Activated T-helper 17 cell treated with anti-CD3 and anti-CD28 coated beads, Interleukin-2, amount 50 U/mL, for 72 hours (primary cell): ENCODE measurements around the gene RGS5. TPM values are rescaled to one million over a fixed set of nuclear protein-coding genes. Genes with fewer than 3 reads are reported as not detected.

ENCODE experiments used
- ATAC-seq: fragments of 150-1000 bp; cut with Tn5 transposase; replicated peaks from 2 replicates; pipeline ENCODE4 v1.10.0; 2021; ENCODE audit warnings: mild to moderate bottlenecking, moderate library complexity
- H3K27ac Mint-ChIP-seq: one replicate; pipeline ENCODE4 v1.8.0; 2022; ENCODE audit warnings: mixed read lengths
- H3K27me3 Mint-ChIP-seq: one replicate; pipeline ENCODE4 v1.8.0; 2022; ENCODE audit warnings: mixed read lengths
- H3K36me3 Mint-ChIP-seq: one replicate; pipeline ENCODE4 v1.8.0; 2022; ENCODE audit warnings: low read depth, mild to moderate bottlenecking, mixed read lengths
- H3K4me1 Mint-ChIP-seq: one replicate; pipeline ENCODE4 v1.8.0; 2022; ENCODE audit warnings: mixed read lengths
- H3K4me3 Mint-ChIP-seq: one replicate; pipeline ENCODE4 v1.8.0; 2022; ENCODE audit warnings: mild to moderate bottlenecking, mixed read lengths
- H3K9me3 Mint-ChIP-seq: one replicate; pipeline ENCODE4 v1.8.0; 2022; ENCODE audit warnings: mixed read lengths
- total RNA-seq, 2 donors: library from RNA; stranded (reverse); gene quantifications; one replicate each; pipeline ENCODE4 v1.2.3, GENCODE V29; 2022

The RGS5 gene
- total RNA-seq, 2 donors from 2014 or later, result 1.1 to 1.6 TPM

- no peak for ATAC-seq
- Mint-ChIP-seq H3K9me3 (no peaks in the 10 kb centered on the region), H3K27ac (no peak overlapping the region), H3K4me3 (no peak overlapping the region), H3K27me3 (peaks cover 12% of the 10 kb centered on the region), H3K36me3 (no peaks in the 10 kb centered on the region), H3K4me1 (no peaks in the 10 kb centered on the region)
Observed at GRCh38 chr1:163170975-163171676, 31.6 kb downstream of the RGS5 start.

- Mint-ChIP-seq H3K27ac (no peak overlapping the region), H3K36me3 (no peaks in the 10 kb centered on the region), H3K9me3 (no peaks in the 10 kb centered on the region), H3K4me1 (no peaks in the 10 kb centered on the region), H3K27me3 (peaks cover 12% of the 10 kb centered on the region), H3K4me3 (no peak overlapping the region)
- ATAC-seq, result no peak
Observed at GRCh38 chr1:163170331-163170730, 32.4 kb downstream of the RGS5 start.

GRCh38 chr1:163169553-163169952 lies 33.2 kb downstream of the RGS5 start:
- Mint-ChIP-seq H3K27ac (no peak overlapping the region), H3K4me3 (no peak overlapping the region), H3K36me3 (no peaks in the 10 kb centered on the region), H3K4me1 (no peaks in the 10 kb centered on the region), H3K27me3 (peaks cover 6% of the 10 kb centered on the region), H3K9me3 (no peaks in the 10 kb centered on the region)
- no peak for ATAC-seq

GRCh38 chr1:163168053-163168452 lies 34.7 kb downstream of the RGS5 start:
- no peaks in the 10 kb centered on the region for H3K4me1 Mint-ChIP-seq
- no peaks in the 10 kb centered on the region for H3K36me3 Mint-ChIP-seq
- ATAC-seq, result no peak
- H3K4me3 Mint-ChIP-seq, result no peak overlapping the region
- H3K9me3 Mint-ChIP-seq, result no peaks in the 10 kb centered on the region
- H3K27ac Mint-ChIP-seq, result no peak overlapping the region
- H3K27me3 Mint-ChIP-seq, result peaks cover 4% of the 10 kb centered on the region

- H3K27me3 Mint-ChIP-seq, result no peaks in the 10 kb centered on the region
- no peak for ATAC-seq
- no peaks in the 10 kb centered on the region for H3K4me1 Mint-ChIP-seq
- no peak overlapping the region for H3K27ac Mint-ChIP-seq
- H3K4me3 Mint-ChIP-seq, result no peak overlapping the region
- H3K9me3 Mint-ChIP-seq, result no peaks in the 10 kb centered on the region
- H3K36me3 Mint-ChIP-seq, result no peaks in the 10 kb centered on the region
Observed at GRCh38 chr1:163166886-163167555, 35.7 kb downstream of the RGS5 start.

GRCh38 chr1:163165119-163165518 lies 37.6 kb downstream of the RGS5 start:
- no peaks in the 10 kb centered on the region for H3K27me3 Mint-ChIP-seq
- H3K9me3 Mint-ChIP-seq, result no peaks in the 10 kb centered on the region
- H3K4me1 Mint-ChIP-seq, result no peaks in the 10 kb centered on the region
- H3K27ac Mint-ChIP-seq, result no peak overlapping the region
- ATAC-seq, result no peak
- no peak overlapping the region for H3K4me3 Mint-ChIP-seq
- no peaks in the 10 kb centered on the region for H3K36me3 Mint-ChIP-seq

GRCh38 chr1:163163881-163164582 lies 38.7 kb downstream of the RGS5 start:
- Mint-ChIP-seq H3K36me3 (no peaks in the 10 kb centered on the region), H3K27me3 (no peaks in the 10 kb centered on the region), H3K4me3 (no peak overlapping the region), H3K27ac (no peak overlapping the region), H3K9me3 (no peaks in the 10 kb centered on the region), H3K4me1 (no peaks in the 10 kb centered on the region)
- no peak for ATAC-seq

- no peak for ATAC-seq
- H3K9me3 Mint-ChIP-seq, result peaks cover under 1% of the 10 kb centered on the region
- no peaks in the 10 kb centered on the region for H3K27me3 Mint-ChIP-seq
- H3K4me1 Mint-ChIP-seq, result no peaks in the 10 kb centered on the region
- H3K4me3 Mint-ChIP-seq, result no peak overlapping the region
- no peaks in the 10 kb centered on the region for H3K36me3 Mint-ChIP-seq
- no peak overlapping the region for H3K27ac Mint-ChIP-seq
Observed at GRCh38 chr1:163163163-163163562, 39.6 kb downstream of the RGS5 start.

- Mint-ChIP-seq H3K36me3 (no peaks in the 10 kb centered on the region), H3K4me1 (no peaks in the 10 kb centered on the region), H3K27me3 (no peaks in the 10 kb centered on the region), H3K4me3 (no peak overlapping the region), H3K9me3 (peaks cover 3% of the 10 kb centered on the region), H3K27ac (no peak overlapping the region)
- no peak for ATAC-seq
Observed at GRCh38 chr1:163162381-163162914, 40.3 kb downstream of the RGS5 start.

GRCh38 chr1:163161841-163162240 lies 40.9 kb downstream of the RGS5 start:
- no peak for ATAC-seq

GRCh38 chr1:163161337-163161736 lies 41.4 kb downstream of the RGS5 start:
- Mint-ChIP-seq H3K4me1 (no peaks in the 10 kb centered on the region), H3K27me3 (no peaks in the 10 kb centered on the region), H3K27ac (no peak overlapping the region), H3K36me3 (no peaks in the 10 kb centered on the region), H3K9me3 (peaks cover 3% of the 10 kb centered on the region), H3K4me3 (no peak overlapping the region)
- ATAC-seq, result no peak

More at GRCh38 chr1:163161841-163162240, 40.9 kb downstream of the RGS5 start:
- H3K4me1 Mint-ChIP-seq, result no peaks in the 10 kb centered on the region
- H3K27me3 Mint-ChIP-seq, result no peaks in the 10 kb centered on the region
- H3K27ac Mint-ChIP-seq, result no peak overlapping the region
- H3K36me3 Mint-ChIP-seq, result no peaks in the 10 kb centered on the region
- H3K9me3 Mint-ChIP-seq, result peaks cover 3% of the 10 kb centered on the region
- no peak overlapping the region for H3K4me3 Mint-ChIP-seq

- no peak overlapping the region for H3K4me3 Mint-ChIP-seq
- no peaks in the 10 kb centered on the region for H3K36me3 Mint-ChIP-seq
- no peaks in the 10 kb centered on the region for H3K4me1 Mint-ChIP-seq
- no peaks in the 10 kb centered on the region for H3K27me3 Mint-ChIP-seq
- peaks cover 3% of the 10 kb centered on the region for H3K9me3 Mint-ChIP-seq
- H3K27ac Mint-ChIP-seq, result no peak overlapping the region
- ATAC-seq, result no peak
Observed at GRCh38 chr1:163155606-163156005, 47.1 kb downstream of the RGS5 start.

GRCh38 chr1:163148911-163149310 lies 53.8 kb downstream of the RGS5 start:
- no peak for ATAC-seq

GRCh38 chr1:163147019-163147418 lies 55.7 kb downstream of the RGS5 start:
- no peaks in the 10 kb centered on the region for H3K36me3 Mint-ChIP-seq
- H3K4me1 Mint-ChIP-seq, result no peaks in the 10 kb centered on the region
- no peak overlapping the region for H3K4me3 Mint-ChIP-seq
- no peak for ATAC-seq
- H3K27me3 Mint-ChIP-seq, result no peaks in the 10 kb centered on the region
- H3K9me3 Mint-ChIP-seq, result no peaks in the 10 kb centered on the region
- no peak overlapping the region for H3K27ac Mint-ChIP-seq

More at GRCh38 chr1:163148911-163149310, 53.8 kb downstream of the RGS5 start:
- Mint-ChIP-seq H3K36me3 (no peaks in the 10 kb centered on the region), H3K4me1 (no peaks in the 10 kb centered on the region), H3K27ac (no peak overlapping the region), H3K27me3 (no peaks in the 10 kb centered on the region), H3K4me3 (no peak overlapping the region), H3K9me3 (no peaks in the 10 kb centered on the region)

GRCh38 chr1:163145435-163145834 lies 57.3 kb downstream of the RGS5 start:
- Mint-ChIP-seq H3K36me3 (no peaks in the 10 kb centered on the region), H3K9me3 (no peaks in the 10 kb centered on the region), H3K4me3 (no peak overlapping the region), H3K27ac (no peak overlapping the region), H3K27me3 (no peaks in the 10 kb centered on the region), H3K4me1 (no peaks in the 10 kb centered on the region)
- ATAC-seq, result no peak
